ENCODE data around the gene GFPT1. TPM values are rescaled to one million over a fixed set of nuclear protein-coding genes. Genes with fewer than 3 reads are reported as not detected.

Gene GFPT1
- total RNA-seq, 1 donor from 2014 or later, result 195 TPM

DNA sequence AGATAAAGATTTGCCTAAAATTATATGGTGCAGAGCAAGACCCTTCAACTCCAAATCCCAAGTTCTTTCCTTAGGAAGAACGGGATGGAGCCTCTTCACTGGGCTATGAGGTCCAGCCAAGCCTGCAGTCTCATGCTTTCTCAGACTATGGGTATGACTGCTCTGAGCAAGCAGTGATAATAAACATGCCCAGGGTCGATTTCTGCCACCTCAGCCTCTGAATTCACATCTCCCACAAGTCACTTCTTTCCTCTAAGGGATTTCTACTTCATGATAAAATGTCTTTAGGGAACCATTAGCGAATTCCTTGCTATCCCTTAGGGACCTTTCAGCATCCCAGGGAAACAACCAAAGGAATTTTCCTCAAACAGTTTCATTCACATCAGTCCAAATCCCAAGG lies 94.8 kb downstream of the GFPT1 start:
- DNase-seq (ENCODE audit: low spot score), result no peak

DNA sequence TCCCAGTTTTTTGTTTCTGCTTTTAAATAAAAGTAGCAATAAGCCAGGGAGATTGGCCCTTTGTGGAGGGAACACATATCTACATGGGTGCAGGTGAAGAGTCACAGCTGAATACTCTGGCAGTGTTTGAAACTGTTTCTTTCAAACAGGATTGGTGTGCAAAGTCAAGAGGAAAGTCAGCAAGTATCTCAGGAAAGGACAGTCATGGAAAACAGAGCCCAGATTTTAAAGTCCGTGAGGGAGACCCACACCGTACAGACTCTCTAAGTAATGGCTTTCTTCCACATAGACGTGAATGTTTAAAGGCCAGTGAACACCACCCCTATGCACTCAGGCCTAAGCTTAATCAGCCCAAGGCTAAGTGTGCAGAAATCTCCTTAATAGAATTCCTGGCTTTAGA lies 95.3 kb downstream of the GFPT1 start:
- no peak for DNase-seq (ENCODE audit: low spot score)

DNA sequence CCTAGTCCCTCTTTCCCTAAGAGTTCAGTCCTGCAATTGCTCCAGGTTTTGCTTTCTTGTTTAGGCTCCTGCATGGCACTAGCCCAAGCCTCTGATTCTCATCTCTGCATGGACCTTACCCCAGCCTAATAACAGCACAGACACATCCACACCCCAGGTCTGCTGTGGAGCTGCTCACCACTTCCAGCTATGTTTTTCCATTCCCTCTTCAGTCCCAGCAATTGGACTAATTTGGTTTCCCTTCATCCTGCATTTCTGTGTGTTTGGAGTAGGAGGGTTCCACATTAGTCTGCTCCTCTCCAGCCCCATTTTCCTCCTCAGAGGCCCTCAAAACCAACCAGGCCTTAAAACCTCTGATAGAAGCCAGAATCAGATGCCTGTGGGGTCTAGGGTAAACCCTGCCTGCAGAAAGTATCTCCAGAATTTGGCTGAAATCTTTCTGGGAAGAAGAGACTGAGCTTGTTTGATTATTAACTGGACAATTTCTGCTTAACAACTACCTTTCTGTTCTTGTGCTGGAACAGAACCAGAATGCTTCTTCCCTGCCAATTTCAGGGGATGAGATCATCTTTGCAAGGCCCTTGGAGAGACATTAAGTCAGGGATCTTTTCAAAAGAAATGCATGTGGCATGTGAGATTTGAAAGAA lies 95.9 kb downstream of the GFPT1 start:
- no peak for DNase-seq (ENCODE audit: low spot score)

DNA sequence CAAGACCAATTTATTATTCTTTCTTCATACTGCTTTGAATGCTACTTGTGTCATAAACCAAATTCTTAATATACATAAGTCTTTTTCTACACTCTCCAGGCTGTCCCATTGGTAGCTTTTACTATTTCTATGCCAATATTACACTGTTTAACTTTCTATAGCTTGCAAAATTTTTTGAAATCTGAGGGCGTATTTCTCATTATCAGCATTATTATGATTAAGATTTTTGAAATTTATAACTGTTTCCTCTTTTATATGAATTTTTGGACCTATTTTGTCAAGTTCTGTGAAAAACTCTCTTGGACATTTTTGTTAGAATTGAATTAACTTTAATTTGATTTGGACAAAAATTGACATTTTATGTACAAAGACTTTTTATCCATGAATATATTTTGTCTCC lies 98.6 kb downstream of the GFPT1 start:
- no peak for DNase-seq (ENCODE audit: low spot score)

DNA sequence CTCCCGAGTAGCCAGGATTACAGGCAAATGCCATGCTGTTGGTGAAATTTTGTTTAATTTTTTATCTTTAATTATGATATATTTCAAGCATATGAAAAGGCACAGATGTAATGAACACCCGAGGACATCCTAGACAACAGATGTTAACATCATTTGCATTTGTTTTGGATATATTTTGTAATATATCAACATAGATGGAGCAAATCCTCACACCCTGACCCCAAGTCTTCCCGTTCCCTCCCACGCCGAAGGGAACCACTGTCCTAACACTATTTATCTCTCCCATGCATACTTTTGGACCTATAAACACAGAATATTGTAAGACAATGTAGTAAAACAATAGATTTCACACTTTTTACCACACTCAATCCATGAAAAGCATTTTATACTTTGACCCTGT lies 99.5 kb downstream of the GFPT1 start:
- no peak for DNase-seq (ENCODE audit: low spot score)

DNA sequence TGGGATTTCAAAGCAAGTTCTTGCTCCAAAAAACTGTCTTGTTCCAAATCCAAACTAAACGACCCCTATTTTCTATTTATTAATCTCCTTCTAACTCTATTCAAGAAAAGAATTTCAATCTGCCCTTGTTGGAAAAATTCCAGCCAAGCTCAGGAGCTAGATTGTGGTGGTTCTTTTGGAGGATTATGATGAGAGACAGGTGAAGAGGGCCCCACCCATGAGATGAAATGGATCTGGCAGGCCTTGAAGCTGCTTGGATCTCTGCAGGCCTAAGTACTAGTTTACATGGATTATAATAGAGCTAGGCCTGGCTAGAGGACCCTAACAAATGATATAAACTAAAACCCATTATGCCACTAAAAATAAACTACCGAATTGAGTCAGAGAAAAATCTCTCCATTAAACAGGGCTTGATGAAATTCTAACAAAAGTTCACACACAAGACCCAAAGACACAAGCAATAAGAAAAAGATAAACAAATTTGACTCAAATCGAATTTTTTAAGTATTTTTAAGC lies 101.6 kb downstream of the GFPT1 start:
- no peak for DNase-seq (ENCODE audit: low spot score)

DNA sequence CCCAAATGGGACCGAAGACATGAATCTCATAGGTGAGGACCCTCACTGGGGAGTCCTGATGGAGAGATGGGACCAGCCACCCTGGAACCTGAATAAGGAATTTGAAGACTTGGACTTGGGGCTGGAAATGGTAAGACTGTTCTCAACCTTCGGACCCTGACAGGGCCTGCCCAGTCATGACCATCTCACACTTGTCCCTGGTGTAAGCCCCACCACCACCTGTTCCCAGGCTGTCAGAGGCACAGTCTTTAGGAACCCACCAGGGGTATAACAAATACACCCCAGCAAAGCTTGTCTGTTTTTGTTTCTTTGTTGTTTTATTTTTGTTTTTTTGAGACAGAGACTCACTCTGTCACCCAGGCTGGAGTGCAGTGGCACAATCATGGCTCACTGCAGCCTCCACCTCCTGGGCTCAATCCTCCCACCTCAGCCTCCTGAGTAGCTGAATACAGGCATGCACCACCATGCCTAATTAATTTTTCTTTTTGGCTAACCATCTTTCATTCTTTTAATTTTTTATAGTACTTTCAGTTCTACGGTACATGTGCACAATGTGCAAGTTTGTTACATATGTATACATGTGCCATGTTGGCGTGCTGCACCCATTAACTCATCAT lies 106.1 kb downstream of the GFPT1 start:
- DNase-seq (ENCODE audit: low spot score), result no peak

DNA sequence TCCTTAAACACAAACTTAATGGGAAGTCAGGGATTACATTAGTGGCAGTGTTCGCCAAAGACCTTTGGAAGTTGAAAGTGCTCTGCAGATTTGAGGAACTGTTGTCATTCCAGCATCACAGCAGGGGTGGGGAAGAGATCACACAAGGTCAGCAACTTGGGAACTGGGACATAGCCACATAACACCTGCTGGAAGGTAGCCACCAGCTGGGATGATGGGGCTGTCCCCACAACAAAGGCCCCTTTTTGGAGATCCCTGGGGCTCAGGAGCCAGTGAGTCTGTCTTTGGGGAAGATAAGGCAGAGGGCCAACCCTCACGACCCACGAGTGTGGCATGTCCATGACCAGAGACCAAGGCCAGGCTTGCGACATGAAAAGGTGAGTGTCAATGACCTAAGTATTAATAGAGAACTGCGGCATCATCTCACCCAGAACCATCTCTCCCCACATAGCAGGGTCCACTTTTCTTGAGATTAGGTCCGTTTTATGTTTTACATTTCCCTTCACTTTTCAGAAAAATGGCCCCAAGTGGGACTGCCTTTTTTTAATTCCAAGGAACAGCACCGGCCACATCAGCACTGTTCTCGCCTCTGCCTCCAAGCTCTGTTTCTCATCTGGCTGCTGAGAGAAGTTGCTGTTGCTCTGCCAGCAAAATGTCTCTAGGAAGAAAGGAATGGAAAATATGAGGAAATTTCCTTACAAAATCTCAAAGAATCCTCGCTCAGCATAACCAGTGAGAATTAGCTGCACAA lies 106.9 kb downstream of the GFPT1 start:
- DNase-seq (ENCODE audit: low spot score), result no peak

DNA sequence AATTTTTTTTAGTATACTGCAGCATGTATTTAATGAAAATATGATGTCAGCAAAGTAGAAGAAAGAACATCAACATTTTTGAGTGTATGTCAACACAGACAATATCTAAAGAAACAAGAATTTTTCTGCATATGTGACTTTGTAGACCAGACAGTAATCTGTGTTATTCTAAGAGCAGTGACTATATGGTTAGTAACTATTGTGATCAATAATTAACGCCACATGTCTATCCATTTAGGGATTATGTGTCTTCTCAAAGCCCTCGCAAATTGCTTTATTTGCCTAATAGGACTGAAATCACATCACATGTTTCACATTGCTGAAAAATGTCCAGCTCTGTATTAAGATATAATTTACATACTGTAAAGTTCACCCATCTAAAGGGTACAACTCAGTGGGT lies 107.8 kb downstream of the GFPT1 start:
- DNase-seq (ENCODE audit: low spot score), result no peak

DNA sequence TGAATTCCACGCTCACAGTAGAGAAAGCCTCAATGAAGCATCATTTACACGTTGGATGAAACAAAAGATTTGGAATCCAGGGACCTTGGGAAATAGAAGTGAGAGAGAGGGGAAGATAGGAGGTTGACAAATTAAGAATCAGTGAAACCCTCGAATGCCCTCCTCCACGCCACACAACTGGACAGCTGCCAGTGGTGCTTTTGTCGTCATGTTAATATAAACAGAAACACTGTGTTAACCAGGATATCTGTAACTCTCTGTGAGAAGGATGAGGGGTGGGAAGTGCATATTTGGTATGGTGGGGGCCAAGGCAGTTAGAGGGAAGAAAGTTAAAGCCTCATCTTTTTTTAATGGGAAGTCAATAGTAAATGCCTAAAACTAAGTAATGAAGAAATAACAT lies 108.7 kb downstream of the GFPT1 start:
- no peak for DNase-seq (ENCODE audit: low spot score)

DNA sequence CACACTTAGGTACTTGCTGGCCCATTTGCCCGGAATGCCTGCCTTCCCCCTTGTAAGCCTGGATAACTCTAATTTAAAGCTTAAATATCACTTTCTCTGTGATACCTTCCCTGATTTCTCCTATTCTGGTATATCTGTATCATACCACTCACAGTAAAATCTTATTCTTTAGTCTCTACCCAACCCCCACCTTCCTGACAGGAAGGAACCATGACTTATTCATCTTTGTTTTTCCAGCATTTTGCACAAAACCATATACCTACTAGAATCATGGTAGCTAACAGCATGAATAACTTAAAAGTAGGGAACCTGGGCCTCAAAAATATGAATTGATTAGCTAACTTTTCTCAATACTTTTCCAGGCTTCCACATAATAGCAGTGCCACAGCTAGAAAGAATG lies 111.5 kb downstream of the GFPT1 start:
- no peak for DNase-seq (ENCODE audit: low spot score)

DNA sequence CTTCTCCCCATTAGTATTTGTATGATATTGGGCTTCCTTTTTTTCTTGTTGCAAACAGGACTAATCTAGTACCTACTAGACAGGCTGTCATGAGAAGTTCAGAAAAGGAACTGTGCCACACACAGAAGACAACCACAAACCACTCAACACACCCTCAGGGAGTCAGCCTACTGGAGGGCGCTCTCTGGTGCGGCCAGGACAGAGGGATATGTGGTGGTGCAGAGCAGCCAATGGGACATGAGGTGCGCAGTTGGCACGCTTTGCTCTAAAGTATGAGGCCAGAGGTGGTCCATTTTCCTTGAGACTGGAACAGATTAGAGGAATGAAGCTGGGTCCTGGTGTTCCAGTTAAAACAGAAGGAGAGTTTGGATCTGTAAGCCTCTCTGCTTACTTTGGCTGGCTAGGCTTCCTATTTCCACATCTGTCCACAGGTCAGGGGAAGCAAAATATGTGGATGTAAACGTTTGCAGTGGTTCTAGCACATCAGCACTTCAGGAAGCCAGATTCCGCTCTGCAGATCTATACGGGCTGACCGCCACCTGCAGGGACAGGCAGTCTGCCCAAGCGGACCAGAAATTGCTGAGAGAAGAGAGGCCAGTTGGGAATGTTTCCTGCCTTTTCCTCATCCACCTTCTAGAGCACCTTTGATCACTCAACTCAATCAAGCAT lies 114.1 kb downstream of the GFPT1 start:
- no peak for DNase-seq (ENCODE audit: low spot score)

DNA sequence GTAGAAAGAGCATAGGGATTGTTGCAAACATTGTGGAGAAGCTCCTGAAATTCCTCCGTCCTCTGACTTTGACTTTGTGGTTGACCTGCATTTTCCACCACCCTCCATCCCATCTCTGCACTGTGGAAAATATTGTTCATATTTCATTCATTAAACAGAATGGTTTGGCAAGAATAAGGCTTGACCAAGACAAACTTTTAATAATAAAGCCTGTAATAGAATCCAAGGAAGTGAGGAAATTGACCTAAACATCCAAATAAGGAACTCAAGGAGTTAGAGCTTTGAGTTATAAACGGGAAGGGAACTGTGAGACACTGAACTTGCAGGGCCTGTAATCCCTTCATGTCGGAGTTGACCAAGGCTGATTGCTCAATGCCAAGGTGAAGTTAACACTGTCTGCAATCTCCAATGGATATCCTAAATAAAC lies 115.2 kb downstream of the GFPT1 start:
- DNase-seq (ENCODE audit: low spot score), result no peak

Other genes with a start within 250 kb of the GFPT1 start
- 94.2 TPM for gene NFU1, start 50.2 kb upstream of the GFPT1 start, total RNA-seq